ENCODE results near the gene SKP2.

DNA sequence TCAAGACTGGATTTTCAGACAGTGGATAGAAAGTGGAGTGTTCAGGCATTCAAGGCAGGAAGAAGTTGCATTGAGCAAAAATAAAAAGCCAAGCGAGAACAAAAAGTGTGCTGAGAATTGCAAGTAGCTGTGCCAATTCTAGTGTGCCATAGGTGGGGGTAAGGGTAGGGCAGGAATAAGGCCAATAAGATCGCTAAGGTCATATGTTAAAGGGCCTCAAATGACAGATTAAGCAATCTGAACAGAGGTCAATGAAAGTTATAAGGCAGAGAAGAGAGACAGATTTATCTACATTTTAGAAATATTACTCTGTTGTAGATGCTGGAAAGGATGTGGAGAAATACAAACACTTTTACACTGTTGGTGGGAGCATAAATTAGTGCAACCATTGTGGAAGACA, 53.4 kb downstream of the SKP2 start:
- TF ChIP-seq, protein P1, sequence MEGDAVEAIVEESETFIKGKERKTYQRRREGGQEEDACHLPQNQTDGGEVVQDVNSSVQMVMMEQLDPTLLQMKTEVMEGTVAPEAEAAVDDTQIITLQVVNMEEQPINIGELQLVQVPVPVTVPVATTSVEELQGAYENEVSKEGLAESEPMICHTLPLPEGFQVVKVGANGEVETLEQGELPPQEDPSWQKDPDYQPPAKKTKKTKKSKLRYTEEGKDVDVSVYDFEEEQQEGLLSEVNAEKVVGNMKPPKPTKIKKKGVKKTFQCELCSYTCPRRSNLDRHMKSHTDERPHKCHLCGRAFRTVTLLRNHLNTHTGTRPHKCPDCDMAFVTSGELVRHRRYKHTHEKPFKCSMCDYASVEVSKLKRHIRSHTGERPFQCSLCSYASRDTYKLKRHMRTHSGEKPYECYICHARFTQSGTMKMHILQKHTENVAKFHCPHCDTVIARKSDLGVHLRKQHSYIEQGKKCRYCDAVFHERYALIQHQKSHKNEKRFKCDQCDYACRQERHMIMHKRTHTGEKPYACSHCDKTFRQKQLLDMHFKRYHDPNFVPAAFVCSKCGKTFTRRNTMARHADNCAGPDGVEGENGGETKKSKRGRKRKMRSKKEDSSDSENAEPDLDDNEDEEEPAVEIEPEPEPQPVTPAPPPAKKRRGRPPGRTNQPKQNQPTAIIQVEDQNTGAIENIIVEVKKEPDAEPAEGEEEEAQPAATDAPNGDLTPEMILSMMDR (IDR thresholded peaks at IDR 0.05 in 8 of 11, conservative IDR thresholded peaks at IDR 0.05 in 3 of 11): no peak
- no peak for TF ChIP-seq POLR2A (IDR thresholded peaks at IDR 0.05)

Data from spleen (tissue), 7 donors.